GM23248 (cell line): ENCODE results near the gene CAPN7. TPM values are rescaled to one million over a fixed set of nuclear protein-coding genes. Genes with fewer than 3 reads are reported as not detected.
A peak's percentile ranks its signal among the peaks of the same experiment; 100 is the strongest.

Experiments
- DNase-seq: peaks from one replicate; pipeline ENCODE4 v3.0.0-alpha.2; 2015
- H2AFZ ChIP-seq: fragments of 200-600 bp; sonication (generic); 2 replicates; pipeline ENCODE4 v1.6.1; 2016; ENCODE audit warnings: antibody characterized with exemption
- H3F3A ChIP-seq: fragments of 200-600 bp; sonication (generic); 2 replicates; pipeline ENCODE4 v1.6.1; 2016; ENCODE audit warnings: mild to moderate bottlenecking, antibody characterized with exemption, mixed run types; ENCODE audit not compliant: insufficient read depth
- H3K27ac ChIP-seq: fragments of 200-600 bp; sonication (generic); 2 replicates; pipeline ENCODE4 v1.5.1; 2016; ENCODE audit warnings: mild to moderate bottlenecking
- H3K27me3 ChIP-seq: fragments of 200-600 bp; sonication (generic); replicated peaks from 2 replicates; pipeline ENCODE4 v1.6.1; 2016; ENCODE audit warnings: mild to moderate bottlenecking; ENCODE audit not compliant: insufficient read depth
- H3K36me3 ChIP-seq: fragments of 200-600 bp; sonication (generic); 2 replicates; pipeline ENCODE4 v1.6.1; 2016; ENCODE audit warnings: low read depth, mild to moderate bottlenecking
- H3K4me1 ChIP-seq: fragments of 200-600 bp; sonication (generic); 2 replicates; pipeline ENCODE4 v1.6.1; 2016; ENCODE audit warnings: mild to moderate bottlenecking; ENCODE audit not compliant: insufficient read depth
- H3K4me2 ChIP-seq: fragments of 200-600 bp; sonication (generic); one replicate; pipeline ENCODE4 v1.6.1; 2016; ENCODE audit warnings: mild to moderate bottlenecking; ENCODE audit not compliant: unreplicated experiment
- H3K4me3 ChIP-seq: fragments of 200-600 bp; sonication (generic); 2 replicates; pipeline ENCODE4 v1.5.1; 2016; ENCODE audit warnings: mild to moderate bottlenecking
- H3K79me2 ChIP-seq: fragments of 200-600 bp; sonication (generic); 2 replicates; pipeline ENCODE4 v1.6.1; 2016; ENCODE audit warnings: mild to moderate bottlenecking; ENCODE audit not compliant: insufficient read depth
- H3K9ac ChIP-seq: fragments of 200-600 bp; sonication (generic); 2 replicates; pipeline ENCODE4 v1.6.1; 2016; ENCODE audit warnings: mild to moderate bottlenecking
- H3K9me2 ChIP-seq: fragments of 200-600 bp; sonication (generic); 2 replicates; pipeline ENCODE4 v1.6.1; 2016; ENCODE audit warnings: mixed run types, mild to moderate bottlenecking, moderate library complexity; ENCODE audit not compliant: insufficient read depth
- H3K9me3 ChIP-seq: fragments of 200-600 bp; sonication (generic); one replicate; pipeline ENCODE4 v1.6.1; 2017; ENCODE audit warnings: low read depth
- H4K20me1 ChIP-seq: fragments of 200-600 bp; sonication (generic); 2 replicates; pipeline ENCODE4 v1.6.0; 2016; ENCODE audit not compliant: insufficient read depth
- EZH2 ChIP-seq: fragments of 200-600 bp; sonication (generic); IDR thresholded peaks from 2 replicates; pipeline ENCODE4 v1.6.1; 2018; ENCODE audit warnings: antibody characterized with exemption, mild to moderate bottlenecking; ENCODE audit not compliant: insufficient read depth, poor library complexity, severe bottlenecking
- EZH2phosphoT487 ChIP-seq: fragments of 200-600 bp; sonication (generic); IDR thresholded peaks from 2 replicates; pipeline ENCODE4 v1.6.1; 2018; ENCODE audit warnings: antibody characterized with exemption, moderate library complexity, mild to moderate bottlenecking, low read depth; ENCODE audit not compliant: insufficient read depth
- WGBS, 2 experiments: methylation state at CpG; one replicate each; pipeline ENCODE4 v1.1.6; 2015 to 2017; ENCODE audit warnings: low lambda C conversion rate in 2 of 2, low coverage in 1 of 2; ENCODE audit errors: missing lambda C conversion rate in 2 of 2; 5-methylcytosine and 5-hydroxymethylcytosine counted together
- in situ Hi-C: fragments of 300-500 bp; cut with MboI; formaldehyde crosslinking; loops from 2 replicates; pipeline ENCODE4 v1.15.0; 2020
- polyA plus RNA-seq: library from polyadenylated mRNA; unstranded; fragments of >200 nt; fragmentation: Nextera tagmentation; extraction: Ambion mirVana; gene quantifications from 2 replicates; pipeline ENCODE4 v1.2.1, GENCODE V29; 2016
- total RNA-seq: library from RNA; depleted of rRNA; stranded (reverse); fragments of >200 nt; shearing (Covaris generic); gene quantifications from 2 replicates; pipeline ENCODE4 v1.2.3, GENCODE V29; 2014

Gene CAPN7
- total and polyA plus RNA-seq, 2 experiments from 2014 or later, result 21.3 to 38.3 TPM

GRCh38 chr3:15294929-15295328, 88.9 kb downstream of the CAPN7 start:
- H3K4me2 ChIP-seq, result peak overlapping the region; percentile 49
- no peaks in the 10 kb centered on the region for H3K27me3 ChIP-seq
- peak overlapping the region; percentile 76 for H3K27ac ChIP-seq
- H3K4me3 ChIP-seq, result peak overlapping the region; percentile 11; the same call in 1 of the 2 replicates
- peaks cover 86% of the 10 kb centered on the region for H3K79me2 ChIP-seq
- H2AFZ ChIP-seq, result no peak overlapping the region
- no peaks in the 10 kb centered on the region for H3K9me2 ChIP-seq
- H3K9me3 ChIP-seq, result no peaks in the 10 kb centered on the region
- TF ChIP-seq EZH2 (no peak), EZH2phosphoT487 (no peak)
- peaks cover 12% of the 10 kb centered on the region for H3K4me1 ChIP-seq
- H3K36me3 ChIP-seq, result peaks cover 7% of the 10 kb centered on the region
- H3F3A ChIP-seq, result peaks cover 28% of the 10 kb centered on the region
- peak overlapping the region; percentile 52 for H3K9ac ChIP-seq
- in situ Hi-C loops, result no loop called here
- DNase-seq, result peak; percentile 55
- 63 to 67% methylated on average over 5 of the region's 5 CpGs for WGBS, 2 experiments
- H4K20me1 ChIP-seq, result no peaks in the 10 kb centered on the region

- DNase-seq, result peak; percentile 98
These were observed 89.5 kb downstream of the CAPN7 start for GRCh38 chr3:15295506-15295905.

GRCh38 chr3:15297608-15298350, 91.7 kb downstream of the CAPN7 start:
- Histone ChIP-seq H3K4me3 (no peak overlapping the region), H3K27ac (no peak overlapping the region), H3K79me2 (peaks cover 86% of the 10 kb centered on the region), H3F3A (peaks cover 39% of the 10 kb centered on the region), H3K4me1 (peaks cover 19% of the 10 kb centered on the region), H3K9ac (no peak overlapping the region), H3K4me2 (no peak overlapping the region), H3K27me3 (no peaks in the 10 kb centered on the region), H3K9me2 (no peaks in the 10 kb centered on the region), H3K36me3 (peaks cover 10% of the 10 kb centered on the region; the same call in 1 of the 2 replicates), H2AFZ (no peak overlapping the region), H3K9me3 (no peaks in the 10 kb centered on the region), H4K20me1 (no peaks in the 10 kb centered on the region)
- TF ChIP-seq EZH2phosphoT487 (no peak), EZH2 (no peak)
- in situ Hi-C loops, result no loop called here
- WGBS, 2 experiments, result 77 to 80% methylated on average over 4 of the region's 4 CpGs
- DNase-seq, result no peak

More at GRCh38 chr3:15295506-15295905, 89.5 kb downstream of the CAPN7 start:
- Histone ChIP-seq H3K27ac (peak overlapping the region; percentile 76), H3F3A (peaks cover 33% of the 10 kb centered on the region), H4K20me1 (no peaks in the 10 kb centered on the region), H3K4me2 (peak overlapping the region; percentile 49), H3K9ac (peak overlapping the region; percentile 52), H3K79me2 (peaks cover 86% of the 10 kb centered on the region), H3K9me2 (no peaks in the 10 kb centered on the region), H3K36me3 (peaks cover 7% of the 10 kb centered on the region), H2AFZ (no peak overlapping the region), H3K4me1 (peaks cover 14% of the 10 kb centered on the region), H3K9me3 (no peaks in the 10 kb centered on the region), H3K27me3 (no peaks in the 10 kb centered on the region), H3K4me3 (peak overlapping the region; percentile 11; the same call in 1 of the 2 replicates)
- in situ Hi-C loops, result no loop called here
- 4 to 11% methylated on average over 6 of the region's 6 CpGs for WGBS, 2 experiments
- TF ChIP-seq EZH2 (no peak), EZH2phosphoT487 (no peak)

GRCh38 chr3:15298504-15298903, 92.5 kb downstream of the CAPN7 start:
- no peak overlapping the region for H3K4me3 ChIP-seq
- no peaks in the 10 kb centered on the region for H3K27me3 ChIP-seq
- peaks cover 13% of the 10 kb centered on the region; the same call in 1 of the 2 replicates for H3K36me3 ChIP-seq
- no peaks in the 10 kb centered on the region for H4K20me1 ChIP-seq
- TF ChIP-seq EZH2 (no peak), EZH2phosphoT487 (no peak)
- peaks cover 37% of the 10 kb centered on the region for H3F3A ChIP-seq
- DNase-seq, result no peak
- WGBS, 2 experiments, result 95 to 100% methylated on average over 3 of the region's 3 CpGs
- no peak overlapping the region for H2AFZ ChIP-seq
- no peak overlapping the region for H3K9ac ChIP-seq
- no peak overlapping the region for H3K27ac ChIP-seq
- H3K79me2 ChIP-seq, result peaks cover 86% of the 10 kb centered on the region
- no peak overlapping the region for H3K4me2 ChIP-seq
- in situ Hi-C loops, result no loop called here
- H3K4me1 ChIP-seq, result peaks cover 19% of the 10 kb centered on the region
- no peaks in the 10 kb centered on the region for H3K9me3 ChIP-seq
- H3K9me2 ChIP-seq, result no peaks in the 10 kb centered on the region
